HG03060 (cell line): ENCODE data around the gene SLC25A38.
A peak's percentile ranks its signal among the peaks of the same experiment; 100 is the strongest.
"Not testable (repeated sequence)": the region's sequence is repeated elsewhere in the genome, so short reads cannot be mapped to it uniquely, and the experiment has no call there.

Experiments
- ATAC-seq: cut with Tn5 transposase; IDR thresholded peaks from one replicate; pipeline ENCODE4 v1.9.1; 2021; ENCODE audit warnings: low read depth, moderate number of reproducible peaks; ENCODE audit not compliant: unreplicated experiment

The SLC25A38 gene

DNA sequence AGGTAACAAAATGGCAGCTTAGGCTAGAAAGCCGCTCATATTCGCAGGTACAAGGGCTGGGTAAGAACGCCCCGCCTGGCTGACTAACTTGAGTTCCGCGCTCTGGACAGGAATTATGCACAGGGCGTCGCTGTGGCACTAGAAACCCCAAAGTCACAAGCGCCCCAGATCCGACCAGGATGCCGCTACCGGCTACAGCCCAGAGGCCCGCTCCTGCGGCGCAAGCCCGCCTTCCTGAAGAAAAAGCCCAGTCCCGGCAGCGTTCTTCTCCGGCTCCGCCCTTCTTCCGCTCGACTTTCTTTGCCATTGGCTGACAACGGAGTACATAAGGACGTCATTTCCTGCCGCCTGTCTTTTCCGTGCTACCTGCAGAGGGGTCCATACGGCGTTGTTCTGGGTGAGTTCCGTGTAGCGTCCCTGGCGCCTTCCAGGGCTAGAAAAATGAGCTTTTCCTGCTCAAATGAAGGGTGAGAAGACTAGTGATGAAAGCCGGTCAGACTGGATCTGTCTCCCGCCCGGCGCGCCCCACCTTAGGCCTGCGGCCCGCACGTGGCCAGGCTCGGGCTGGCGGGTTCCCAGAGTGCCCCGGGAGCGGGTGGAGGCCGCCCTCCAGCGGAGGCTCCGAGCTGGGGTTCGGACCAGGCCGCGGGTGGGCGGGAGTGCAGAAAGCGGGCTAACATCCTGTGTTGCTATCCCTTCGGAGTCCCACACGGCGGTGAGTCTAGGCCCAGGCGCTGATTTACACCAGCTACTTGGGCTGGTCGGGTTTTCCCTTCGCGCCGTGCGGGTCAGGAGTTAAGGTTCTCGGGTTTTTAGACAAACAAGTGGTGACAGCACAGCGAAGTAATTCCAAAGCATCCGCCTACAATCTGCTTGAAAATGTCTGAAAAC lies 23.4 kb downstream of the SLC25A38 start, which contains the start of gene RPSA:
TSS of gene RPSA (plus strand) at position 353 of the 891 bp plus-strand sequence. CDS start 934 bp downstream, outside the sequence.
- peak; percentile 86 for ATAC-seq

DNA sequence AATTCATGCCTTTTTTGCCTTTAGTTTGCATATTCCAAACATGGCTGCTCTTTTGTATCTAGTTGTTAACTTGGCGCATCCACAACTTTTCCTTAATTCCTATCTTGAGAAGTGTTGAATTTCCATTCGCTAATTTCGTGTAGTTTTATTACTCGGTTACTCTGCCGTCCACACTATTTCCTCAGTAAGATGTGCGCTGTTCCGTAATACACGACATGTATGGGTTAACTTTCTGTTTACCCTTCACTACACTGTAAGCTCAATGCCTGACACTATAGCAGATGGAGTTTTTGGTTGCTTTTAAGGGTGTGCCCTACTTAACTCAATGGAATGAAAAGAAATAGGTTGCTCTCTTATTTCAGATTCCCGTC lies 24.1 kb downstream of the SLC25A38 start:
- ATAC-seq = no peak

GRCh38 chr3:39407773-39408492 lies 24.8 kb downstream of the SLC25A38 start:
- no peak for ATAC-seq

DNA sequence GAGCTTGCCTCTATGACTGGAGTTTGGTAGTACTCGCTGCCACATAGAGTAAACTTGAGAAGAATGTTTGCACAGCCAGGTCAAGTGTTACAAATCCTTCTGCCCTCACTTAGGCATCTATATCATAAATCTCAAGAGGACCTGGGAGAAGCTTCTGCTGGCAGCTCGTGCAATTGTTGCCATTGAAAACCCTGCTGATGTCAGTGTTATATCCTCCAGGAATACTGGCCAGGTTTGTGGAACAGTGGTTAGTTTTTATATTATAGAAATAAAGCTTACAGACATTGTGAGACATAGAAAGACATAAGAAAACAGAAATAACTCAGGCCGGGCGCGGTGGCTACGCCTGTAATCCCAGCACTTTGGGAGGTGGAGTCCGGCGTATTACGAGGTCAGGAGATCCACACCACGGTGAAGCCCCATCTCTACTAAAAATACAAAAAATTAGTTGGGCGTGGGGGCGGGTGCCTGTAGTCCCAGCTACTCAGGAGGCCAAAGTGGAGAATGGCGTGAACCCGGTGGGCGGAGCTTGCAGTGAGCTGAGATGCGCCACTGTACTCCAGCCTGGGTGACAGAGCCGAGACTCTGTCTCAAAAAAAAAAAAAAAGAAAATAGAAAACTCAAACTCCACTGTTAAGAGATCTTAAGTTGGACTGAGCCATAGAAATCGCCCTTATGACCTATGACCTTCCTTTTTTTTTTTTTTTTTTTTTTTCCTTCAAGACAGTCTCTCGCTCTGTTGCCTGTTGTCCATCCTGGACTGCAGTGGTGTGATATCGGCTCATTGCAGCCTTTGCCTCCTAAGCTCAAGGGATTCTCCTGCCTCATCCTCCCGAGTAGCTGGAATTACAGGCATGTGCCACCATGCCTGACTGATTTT lies 25.6 kb downstream of the SLC25A38 start:
- no peak for ATAC-seq

GRCh38 chr3:39409514-39410136 lies 26.5 kb downstream of the SLC25A38 start:
- ATAC-seq = no peak

DNA sequence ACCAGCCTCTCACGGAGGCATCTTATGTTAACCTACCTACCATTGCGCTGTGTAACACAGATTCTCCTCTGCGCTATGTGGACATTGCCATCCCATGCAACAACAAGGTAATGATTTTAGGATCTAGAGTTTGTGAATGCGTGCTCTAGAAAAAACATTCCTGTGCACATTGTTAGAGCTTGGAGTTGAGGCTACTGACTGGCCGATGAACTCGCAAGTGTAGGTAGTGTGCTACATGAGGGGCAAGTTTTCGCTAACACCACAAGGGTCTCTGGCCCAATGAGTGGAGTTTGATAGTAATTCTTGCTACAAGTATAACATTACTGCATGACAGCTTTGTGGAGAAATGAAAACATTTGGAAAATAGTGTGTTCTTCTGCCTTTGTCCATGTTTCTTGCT lies 27.7 kb downstream of the SLC25A38 start:
- no peak for ATAC-seq

DNA sequence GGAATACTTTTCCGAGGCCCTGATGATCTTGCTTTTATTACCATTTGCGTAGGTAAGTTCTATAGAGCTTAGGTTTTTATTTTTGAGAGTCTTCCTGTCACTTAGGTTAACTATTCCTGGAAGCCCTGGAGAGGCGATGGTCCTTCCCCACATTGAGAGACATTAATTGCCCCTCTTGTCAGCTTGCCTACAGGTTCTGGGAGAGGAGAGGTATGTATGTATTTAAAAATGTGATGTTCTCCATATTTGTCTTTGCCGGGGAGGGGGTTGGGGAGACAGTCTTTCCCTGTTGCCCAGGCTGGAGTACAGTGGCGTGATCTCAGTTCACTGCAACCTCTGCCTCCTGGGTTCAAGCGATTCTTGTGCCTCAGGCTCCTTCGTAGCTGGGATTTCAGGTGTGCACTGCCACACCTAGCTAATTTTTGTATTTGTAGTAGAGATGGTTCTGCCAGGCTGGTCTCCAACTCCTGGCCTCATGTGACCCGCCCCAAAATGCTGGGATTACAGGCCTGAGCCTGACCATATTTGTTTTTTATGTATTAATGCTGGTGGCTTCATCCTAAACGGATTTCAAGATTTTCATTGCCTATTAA lies 29.6 kb downstream of the SLC25A38 start:
- ATAC-seq = no peak

DNA sequence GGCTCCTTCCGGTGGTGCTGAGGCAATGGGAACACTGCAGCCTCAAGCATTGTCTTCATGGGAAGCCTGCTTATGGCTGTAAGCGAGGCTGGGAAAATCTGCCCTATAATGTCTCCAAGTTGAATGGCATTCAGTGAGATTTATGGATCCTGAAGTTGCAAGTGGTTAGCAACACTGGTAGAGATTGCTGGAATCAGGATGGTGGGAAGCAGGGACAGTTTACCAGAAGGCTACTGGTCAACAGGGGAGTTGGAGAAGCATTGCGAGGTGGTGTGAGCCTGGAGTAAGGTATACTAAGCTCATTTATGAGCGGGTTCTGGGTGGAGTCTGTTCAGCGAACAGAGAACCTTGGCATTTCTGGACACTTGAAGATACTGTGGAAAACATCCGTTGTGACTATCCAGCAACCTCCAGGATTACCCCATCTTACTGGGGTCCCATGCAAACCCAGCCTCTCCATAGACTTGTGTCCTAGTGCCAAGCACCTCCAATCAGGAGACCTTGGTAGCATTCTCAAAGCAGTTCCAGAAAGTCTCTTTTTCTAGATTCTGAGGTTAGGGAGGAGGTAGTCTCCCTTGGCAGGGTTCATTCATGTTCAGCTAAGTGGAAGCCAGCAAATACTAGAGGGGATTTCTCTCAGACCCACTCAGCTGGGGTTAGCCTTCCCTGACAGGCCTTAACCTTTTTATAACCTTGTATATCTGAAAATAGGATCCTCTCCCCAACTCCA lies 30.7 kb downstream of the SLC25A38 start:
- no peak for ATAC-seq

DNA sequence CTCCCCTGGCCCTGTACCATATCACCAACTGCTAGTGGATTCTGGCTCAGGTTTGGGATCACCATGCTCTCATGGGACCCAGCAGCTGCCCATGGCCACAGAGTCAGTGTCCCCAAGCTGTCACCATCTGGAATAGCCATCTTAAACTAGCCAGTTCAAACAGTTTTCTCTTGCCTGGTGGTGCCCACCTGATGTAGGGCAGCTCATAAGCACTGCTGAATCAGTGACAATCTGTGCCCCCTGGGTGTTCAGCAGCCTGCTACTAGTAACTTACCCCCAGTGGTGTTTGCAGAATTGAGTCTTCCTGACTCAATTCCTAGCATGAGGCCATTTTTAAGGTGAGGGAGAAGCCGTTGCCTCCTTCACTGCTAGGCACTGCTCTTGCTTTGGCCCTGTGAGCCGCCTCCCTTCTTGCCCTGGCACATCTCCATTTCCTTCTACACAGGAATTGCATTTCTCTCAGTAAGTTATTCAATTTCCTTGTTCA lies 31.3 kb downstream of the SLC25A38 start:
- no peak for ATAC-seq

GRCh38 chr3:39415302-39415701 lies 32.1 kb downstream of the SLC25A38 start:
- ATAC-seq = not testable (repeated sequence)

DNA sequence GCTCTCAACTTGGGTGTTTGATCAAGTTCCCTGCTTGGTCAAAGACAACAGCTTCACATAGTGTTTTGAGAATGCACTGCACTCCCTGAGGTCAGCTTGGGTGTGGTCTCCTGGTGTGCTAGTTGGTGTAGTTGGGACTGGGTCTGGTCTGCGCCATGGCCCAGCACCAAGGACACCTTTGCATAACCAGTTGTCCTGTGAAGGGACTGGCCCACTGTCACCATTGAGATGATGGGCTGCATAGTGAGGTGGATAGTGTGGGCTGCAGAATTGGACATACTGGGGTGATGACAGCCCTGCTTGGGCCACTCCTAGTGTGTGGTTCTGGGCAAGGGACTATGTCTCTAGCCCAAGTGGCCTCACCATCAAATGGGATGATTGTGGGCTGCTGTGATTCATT lies 32.8 kb downstream of the SLC25A38 start:
- ATAC-seq = no peak

GRCh38 chr3:39416998-39417397 lies 33.8 kb downstream of the SLC25A38 start:
- ATAC-seq = not testable (repeated sequence)

DNA sequence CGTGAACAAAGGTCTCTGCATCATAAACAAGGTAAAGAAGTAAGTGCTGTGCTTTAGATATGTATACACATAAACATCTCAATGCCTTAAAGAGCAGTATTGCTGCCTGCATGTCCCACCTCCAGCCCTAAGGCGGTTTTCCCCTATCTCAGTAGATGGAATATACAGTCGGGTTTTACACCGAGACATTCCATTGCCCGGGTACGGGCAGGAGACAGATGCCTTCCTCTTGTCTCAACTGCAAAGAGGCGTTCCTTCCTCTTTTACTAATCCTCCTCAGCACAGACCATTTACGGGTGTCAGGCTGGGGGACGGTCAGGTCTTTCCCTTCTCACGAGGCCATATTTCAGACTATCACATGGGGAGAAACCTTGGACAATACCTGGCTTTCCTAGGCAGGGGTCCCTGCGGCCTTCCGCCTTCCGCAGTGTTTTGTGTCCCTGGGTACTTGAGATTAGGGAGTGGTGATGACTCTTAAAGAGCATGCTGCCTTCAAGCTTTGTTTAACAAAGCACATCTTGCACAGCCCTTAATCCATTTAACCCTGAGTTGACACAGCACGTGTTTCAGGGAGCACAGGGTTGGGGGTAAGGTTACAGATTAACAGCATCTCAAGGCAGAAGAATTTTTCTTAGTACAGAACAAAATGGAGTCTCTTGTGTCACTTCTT lies 35.5 kb downstream of the SLC25A38 start:
- not testable (repeated sequence) for ATAC-seq

DNA sequence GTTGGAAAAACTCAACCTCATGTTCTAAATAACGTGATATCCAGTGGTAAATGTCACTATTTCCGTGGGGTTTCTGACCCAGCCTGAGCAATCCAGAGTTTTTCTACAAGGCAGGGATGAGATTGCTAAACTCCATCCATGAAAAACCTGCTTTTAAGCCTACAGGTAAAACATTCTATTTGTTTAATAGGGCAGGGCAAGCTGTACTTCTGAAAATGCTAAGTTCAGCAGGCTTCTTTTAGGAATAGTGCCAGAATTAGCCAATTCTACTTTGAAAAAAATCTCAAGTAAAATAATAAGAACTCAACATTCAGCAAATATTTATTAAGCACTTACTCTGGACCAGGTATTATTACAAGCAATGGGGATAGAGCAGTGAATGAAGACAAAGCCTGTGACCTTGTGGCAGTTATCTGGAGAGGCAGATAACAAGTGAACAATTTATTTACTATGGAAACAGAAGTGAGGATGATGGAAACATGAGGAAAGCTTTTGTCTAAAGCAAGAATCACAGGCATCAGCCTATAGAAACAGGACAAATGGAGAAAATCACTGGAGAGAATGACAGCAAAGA lies 36.7 kb downstream of the SLC25A38 start:
- ATAC-seq = no peak

GRCh38 chr3:39420543-39420942 lies 37.4 kb downstream of the SLC25A38 start:
- no peak for ATAC-seq

DNA sequence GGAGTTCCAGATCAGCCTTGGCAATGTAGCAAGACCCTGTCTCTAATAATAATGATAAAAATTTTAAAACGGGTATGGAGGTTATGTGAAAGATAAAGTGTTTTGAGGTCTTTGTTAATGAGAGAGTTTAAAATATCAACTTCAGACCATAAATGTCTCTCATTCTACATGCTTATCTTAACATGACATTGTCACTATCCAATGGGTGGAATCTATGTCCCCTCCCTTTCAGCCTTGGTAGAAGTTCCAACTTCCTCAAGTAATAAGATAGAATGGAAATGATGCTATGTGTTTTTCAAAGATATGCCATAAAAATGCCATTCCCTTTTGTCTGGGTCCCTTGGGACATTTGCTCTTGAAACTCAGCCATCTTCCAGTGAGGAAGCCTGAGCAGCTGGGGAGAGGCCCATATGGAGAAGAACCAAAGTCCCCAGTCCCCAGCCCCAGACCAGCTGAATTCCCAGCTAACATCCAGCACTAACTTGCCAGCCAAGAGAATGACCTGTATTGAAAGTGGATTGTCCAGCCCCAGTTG lies 40.3 kb downstream of the SLC25A38 start:
- no peak for ATAC-seq

GRCh38 chr3:39426312-39426711 lies 43.1 kb downstream of the SLC25A38 start:
- ATAC-seq = no peak

- ATAC-seq = no peak
Observed at GRCh38 chr3:39427506-39427905, 44.3 kb downstream of the SLC25A38 start.
